Middle frontal gyrus (tissue), 1 donor: ENCODE measurements around the gene TIE1.
"Not testable (repeated sequence)": the region's sequence is repeated elsewhere in the genome, so short reads cannot be mapped to it uniquely, and the experiment has no call there.

Experiments used
- DNase-seq: peaks from one replicate; pipeline ENCODE4 v3.0.0-alpha.2; 2015; ENCODE audit warnings: low spot score; ENCODE audit errors: extremely low spot score

The TIE1 gene

GRCh38 chr1:43359696-43360095, 58.9 kb downstream of the TIE1 start:
- DNase-seq, result no peak

- no peak for DNase-seq
Measured at GRCh38 chr1:43360616-43361015, 59.8 kb downstream of the TIE1 start.

- no peak for DNase-seq
Measured at GRCh38 chr1:43363283-43363934, 62.6 kb downstream of the TIE1 start.

GRCh38 chr1:43363935-43364525, 63.2 kb downstream of the TIE1 start:
- DNase-seq, result no peak

GRCh38 chr1:43365678-43366077, 64.9 kb downstream of the TIE1 start:
- no peak for DNase-seq

GRCh38 chr1:43366179-43366578, 65.4 kb downstream of the TIE1 start:
- no peak for DNase-seq

- DNase-seq, result no peak
Measured at GRCh38 chr1:43366601-43367025, 65.8 kb downstream of the TIE1 start.

GRCh38 chr1:43367026-43367903, 66.5 kb downstream of the TIE1 start:
- DNase-seq, result no peak

- peak; percentile 63 for DNase-seq
Measured at GRCh38 chr1:43367904-43368645, 67.3 kb downstream of the TIE1 start, which contains the start of gene ELOVL1. Gene ELOVL1, minus strand, starts transcription at chr1:43368011. Its CDS starts 2,402 bp downstream, at chr1:43365609.

- no peak for DNase-seq
Measured at GRCh38 chr1:43368646-43369020, 67.9 kb downstream of the TIE1 start.

- not testable (repeated sequence) for DNase-seq
Measured at GRCh38 chr1:43369779-43370178, 69.0 kb downstream of the TIE1 start.

- no peak for DNase-seq
Measured at GRCh38 chr1:43370564-43370963, 69.8 kb downstream of the TIE1 start.

- DNase-seq, result no peak
Measured at GRCh38 chr1:43372172-43372571, 71.4 kb downstream of the TIE1 start.
